ENCODE measurements around the gene SH3BP2.

DNA sequence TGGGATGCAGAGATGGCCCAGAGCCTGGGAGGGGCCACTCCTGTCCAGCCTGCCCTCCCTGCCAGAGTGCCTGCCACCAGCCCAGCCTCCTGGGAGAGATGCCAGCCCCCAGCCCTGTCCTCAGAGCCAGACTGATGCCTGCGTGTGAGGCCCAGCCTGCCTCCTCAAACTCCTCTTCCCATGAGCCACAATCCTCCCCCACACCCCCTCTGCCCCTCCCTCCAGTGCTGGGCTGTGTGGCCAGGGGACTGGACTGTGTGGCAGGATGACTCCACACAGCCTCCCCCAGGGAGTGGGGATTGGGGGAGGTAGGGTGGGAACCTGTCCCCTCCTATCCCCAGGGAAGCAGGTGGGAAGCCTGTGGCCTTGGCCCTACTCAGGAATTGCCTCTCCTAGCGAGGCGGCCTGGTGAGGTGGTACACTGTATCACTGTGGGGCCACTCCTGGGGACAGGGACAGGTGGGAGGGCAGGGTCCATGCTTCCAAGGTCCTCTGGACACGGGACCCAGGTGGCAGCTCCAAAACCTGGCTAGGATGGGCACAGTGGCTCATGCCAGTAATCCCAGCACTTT, 4.3 kb upstream of the SH3BP2 start:
- TF ChIP-seq, protein P1, sequence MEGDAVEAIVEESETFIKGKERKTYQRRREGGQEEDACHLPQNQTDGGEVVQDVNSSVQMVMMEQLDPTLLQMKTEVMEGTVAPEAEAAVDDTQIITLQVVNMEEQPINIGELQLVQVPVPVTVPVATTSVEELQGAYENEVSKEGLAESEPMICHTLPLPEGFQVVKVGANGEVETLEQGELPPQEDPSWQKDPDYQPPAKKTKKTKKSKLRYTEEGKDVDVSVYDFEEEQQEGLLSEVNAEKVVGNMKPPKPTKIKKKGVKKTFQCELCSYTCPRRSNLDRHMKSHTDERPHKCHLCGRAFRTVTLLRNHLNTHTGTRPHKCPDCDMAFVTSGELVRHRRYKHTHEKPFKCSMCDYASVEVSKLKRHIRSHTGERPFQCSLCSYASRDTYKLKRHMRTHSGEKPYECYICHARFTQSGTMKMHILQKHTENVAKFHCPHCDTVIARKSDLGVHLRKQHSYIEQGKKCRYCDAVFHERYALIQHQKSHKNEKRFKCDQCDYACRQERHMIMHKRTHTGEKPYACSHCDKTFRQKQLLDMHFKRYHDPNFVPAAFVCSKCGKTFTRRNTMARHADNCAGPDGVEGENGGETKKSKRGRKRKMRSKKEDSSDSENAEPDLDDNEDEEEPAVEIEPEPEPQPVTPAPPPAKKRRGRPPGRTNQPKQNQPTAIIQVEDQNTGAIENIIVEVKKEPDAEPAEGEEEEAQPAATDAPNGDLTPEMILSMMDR (IDR thresholded peaks at IDR 0.05): no peak
- TF ChIP-seq POLR2AphosphoS5 (IDR thresholded peaks at IDR 0.05): no peak
